Activated T-cell treated with anti-CD3 and anti-CD28 coated beads, Interleukin-2, amount 50 U/mL, for 24 hours (primary cell): ENCODE measurements around the gene AKIRIN2.

Experiments
- DNase-seq: peaks from one replicate; pipeline ENCODE4 v3.0.0-alpha.2; 2020
- H3K27ac Mint-ChIP-seq: 2 replicates; pipeline ENCODE4 v1.8.0; 2020; ENCODE audit warnings: mild to moderate bottlenecking, mixed read lengths
- H3K27me3 Mint-ChIP-seq: 2 replicates; pipeline ENCODE4 v1.8.0; 2020; ENCODE audit warnings: mixed read lengths
- H3K36me3 Mint-ChIP-seq: 2 replicates; pipeline ENCODE4 v1.8.0; 2020; ENCODE audit warnings: low read depth, mixed read lengths
- H3K4me1 Mint-ChIP-seq: 2 replicates; pipeline ENCODE4 v1.8.0; 2020; ENCODE audit warnings: low read depth, mixed read lengths
- H3K4me3 Mint-ChIP-seq: 2 replicates; pipeline ENCODE4 v1.8.0; 2020; ENCODE audit warnings: mild to moderate bottlenecking, moderate library complexity, mixed read lengths
- H3K9me3 Mint-ChIP-seq: 2 replicates; pipeline ENCODE4 v1.8.0; 2020; ENCODE audit warnings: mixed read lengths

The AKIRIN2 gene

DNA sequence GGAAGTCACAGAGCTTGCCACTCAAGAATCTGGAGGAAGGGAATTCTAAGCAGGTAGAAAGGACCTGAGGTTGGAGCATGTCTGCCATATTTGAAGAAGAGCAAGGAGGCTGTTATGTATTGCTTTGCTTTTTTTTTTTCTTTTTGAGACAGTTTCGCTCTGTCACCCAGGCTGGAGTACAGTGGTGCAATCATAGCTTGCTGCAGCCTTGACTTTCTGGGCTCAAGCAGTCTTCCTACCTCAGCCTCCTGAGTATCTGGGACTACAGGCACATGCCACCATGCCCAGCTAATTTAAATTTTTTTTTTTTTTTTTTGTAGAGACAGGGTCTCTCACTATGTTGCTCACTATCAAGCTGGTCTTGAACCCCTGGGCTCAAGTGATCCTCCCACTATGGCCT, 71.3 kb downstream of the AKIRIN2 start:
- Mint-ChIP-seq H3K4me3 (no peak overlapping the region), H3K36me3 (peaks cover 72% of the 10 kb centered on the region), H3K27me3 (no peaks in the 10 kb centered on the region), H3K9me3 (no peaks in the 10 kb centered on the region), H3K27ac (no peak overlapping the region), H3K4me1 (peaks cover 2% of the 10 kb centered on the region)
- DNase-seq, result no peak

DNA sequence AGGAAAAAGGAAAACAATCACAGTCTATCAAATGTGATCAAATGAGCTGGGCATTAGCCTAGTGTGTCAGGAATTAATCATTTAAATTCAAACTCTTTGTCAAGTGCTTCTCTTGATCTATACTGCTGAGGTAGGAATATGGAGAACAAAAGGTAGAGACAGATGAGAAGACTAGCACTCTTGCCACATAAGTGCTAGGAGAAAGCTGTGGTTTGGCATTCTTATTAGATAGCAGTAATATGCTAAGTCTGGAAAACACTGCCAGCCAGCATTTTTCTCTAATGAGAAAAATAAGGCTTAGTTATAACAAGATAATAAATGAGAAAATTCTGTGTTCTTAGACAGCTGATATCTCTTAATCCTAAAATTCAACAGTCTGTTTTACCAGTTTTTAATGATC, 73.2 kb downstream of the AKIRIN2 start:
- Mint-ChIP-seq H3K4me3 (no peak overlapping the region), H3K9me3 (no peaks in the 10 kb centered on the region), H3K27me3 (no peaks in the 10 kb centered on the region), H3K36me3 (peaks cover 72% of the 10 kb centered on the region), H3K4me1 (peaks cover 2% of the 10 kb centered on the region), H3K27ac (no peak overlapping the region)
- no peak for DNase-seq

- Mint-ChIP-seq H3K27me3 (no peaks in the 10 kb centered on the region), H3K9me3 (no peaks in the 10 kb centered on the region), H3K4me3 (no peak overlapping the region), H3K27ac (no peak overlapping the region), H3K4me1 (no peaks in the 10 kb centered on the region), H3K36me3 (peaks cover 71% of the 10 kb centered on the region)
- no peak for DNase-seq
Observed at GRCh38 chr6:87628424-87628823, 73.6 kb downstream of the AKIRIN2 start.
